ENCODE measurements around the gene CDY2B. TPM values are rescaled to one million over a fixed set of nuclear protein-coding genes. Genes with fewer than 3 reads are reported as not detected.
"Not testable (repeated sequence)": the region's sequence is repeated elsewhere in the genome, so short reads cannot be mapped to it uniquely, and the experiment has no call there.

Gene CDY2B
- not detected in 2 replicates for total RNA-seq

GRCh38 chrY:17880120-17880519 is at the start of gene CDY2B:
CDY2B (minus strand) TSS chrY:17880220; CDS start chrY:17879892, 328 bp downstream.
- not testable (repeated sequence) for H3K27me3 ChIP-seq (ENCODE audit: control insufficient read depth, insufficient read depth, low read length); H3K4me3 ChIP-seq (ENCODE audit: low read depth, low read length); DNase-seq (ENCODE audit: low read depth); H3K36me3 ChIP-seq (ENCODE audit: control insufficient read depth, insufficient read depth, low read length)

DNA sequence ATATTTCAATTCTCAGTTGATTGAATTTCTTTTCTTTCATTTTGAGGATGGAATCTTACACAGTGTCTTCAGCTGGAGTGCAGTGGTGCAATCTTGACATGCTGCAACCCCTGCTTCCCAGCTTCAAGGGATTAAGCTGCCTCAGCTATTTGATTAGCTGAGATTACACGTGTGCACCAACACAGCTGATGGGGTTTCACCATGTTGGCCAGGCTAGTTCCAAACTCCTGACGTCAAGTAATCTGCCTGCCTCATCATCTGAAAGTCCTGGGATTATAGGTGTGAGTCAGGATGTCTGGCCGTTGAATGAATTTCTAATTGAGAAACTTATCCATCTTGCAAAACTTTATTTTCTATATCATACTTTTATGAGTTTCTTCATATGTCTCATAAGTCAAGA is 28.0 kb upstream of the CDY2B start:
- DNase-seq (ENCODE audit: low read depth); H3K27me3 ChIP-seq (ENCODE audit: control insufficient read depth, insufficient read depth, low read length); H3K36me3 ChIP-seq (ENCODE audit: control insufficient read depth, insufficient read depth, low read length); H3K4me3 ChIP-seq (ENCODE audit: low read depth, low read length): not testable (repeated sequence)

- not testable (repeated sequence) for H3K4me3 ChIP-seq (ENCODE audit: low read depth, low read length); DNase-seq (ENCODE audit: low read depth); H3K36me3 ChIP-seq (ENCODE audit: control insufficient read depth, insufficient read depth, low read length); H3K27me3 ChIP-seq (ENCODE audit: control insufficient read depth, insufficient read depth, low read length)
Measured at GRCh38 chrY:17907351-17907750, 27.3 kb upstream of the CDY2B start.

GRCh38 chrY:17881697-17882096 is 1.7 kb upstream of the CDY2B start:
- not testable (repeated sequence) for H3K27me3 ChIP-seq (ENCODE audit: control insufficient read depth, insufficient read depth, low read length); H3K36me3 ChIP-seq (ENCODE audit: control insufficient read depth, insufficient read depth, low read length); DNase-seq (ENCODE audit: low read depth); H3K4me3 ChIP-seq (ENCODE audit: low read depth, low read length)

DNA sequence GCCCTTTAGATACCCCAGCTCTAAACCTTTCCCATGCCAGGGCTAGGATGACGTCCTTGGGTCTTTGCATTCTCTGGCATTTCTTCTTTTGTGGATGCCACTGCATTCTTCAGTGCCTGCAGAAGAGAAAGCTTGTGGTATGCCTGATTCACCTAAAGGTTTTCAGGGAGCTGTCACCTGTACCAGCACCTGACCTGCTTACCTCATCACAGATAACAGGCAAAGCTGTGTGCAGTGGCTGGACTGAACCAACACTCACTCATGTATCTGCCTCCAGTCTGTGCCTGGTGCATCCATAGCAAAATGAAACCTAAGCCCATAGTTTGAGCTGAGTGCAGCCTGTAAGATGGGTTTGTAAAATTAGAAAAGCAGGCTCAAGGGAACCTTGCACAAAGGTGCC is 3.3 kb downstream of the CDY2B start:
- H3K27me3 ChIP-seq (ENCODE audit: control insufficient read depth, insufficient read depth, low read length): not testable (repeated sequence)

DNA sequence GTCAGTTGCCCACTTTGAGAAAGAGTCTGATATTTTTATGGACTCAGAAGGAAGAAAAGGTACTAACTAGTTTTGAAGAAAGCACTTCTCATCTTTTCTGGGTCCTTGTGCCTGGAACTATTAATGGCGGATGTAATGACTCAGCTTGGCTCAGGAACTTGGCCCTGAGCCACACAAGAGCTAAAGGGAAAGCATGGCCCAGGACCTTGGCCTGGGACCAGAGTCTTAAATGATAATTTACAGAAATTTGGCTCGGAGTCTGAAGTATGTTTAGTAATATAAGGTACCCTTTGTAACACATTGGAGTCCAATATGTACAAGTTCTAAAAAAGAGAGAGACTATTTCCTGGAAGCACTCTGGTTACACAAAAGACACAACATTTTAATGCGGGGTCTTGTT is 4.6 kb downstream of the CDY2B start:
- not testable (repeated sequence) for H3K36me3 ChIP-seq (ENCODE audit: control insufficient read depth, insufficient read depth, low read length); H3K27me3 ChIP-seq (ENCODE audit: control insufficient read depth, insufficient read depth, low read length); H3K4me3 ChIP-seq (ENCODE audit: low read depth, low read length); DNase-seq (ENCODE audit: low read depth)

More for the DNA sequence above, 3.3 kb downstream of the CDY2B start:
- DNase-seq (ENCODE audit: low read depth); H3K4me3 ChIP-seq (ENCODE audit: low read depth, low read length); H3K36me3 ChIP-seq (ENCODE audit: control insufficient read depth, insufficient read depth, low read length): not testable (repeated sequence)

- not testable (repeated sequence) for H3K27me3 ChIP-seq (ENCODE audit: control insufficient read depth, insufficient read depth, low read length); H3K36me3 ChIP-seq (ENCODE audit: control insufficient read depth, insufficient read depth, low read length); H3K4me3 ChIP-seq (ENCODE audit: low read depth, low read length); DNase-seq (ENCODE audit: low read depth)
Measured at GRCh38 chrY:17871194-17871903, 8.7 kb downstream of the CDY2B start.

GRCh38 chrY:17870737-17871136 is 9.3 kb downstream of the CDY2B start:
- not testable (repeated sequence) for DNase-seq (ENCODE audit: low read depth); H3K4me3 ChIP-seq (ENCODE audit: low read depth, low read length); H3K27me3 ChIP-seq (ENCODE audit: control insufficient read depth, insufficient read depth, low read length); H3K36me3 ChIP-seq (ENCODE audit: control insufficient read depth, insufficient read depth, low read length)

DNA sequence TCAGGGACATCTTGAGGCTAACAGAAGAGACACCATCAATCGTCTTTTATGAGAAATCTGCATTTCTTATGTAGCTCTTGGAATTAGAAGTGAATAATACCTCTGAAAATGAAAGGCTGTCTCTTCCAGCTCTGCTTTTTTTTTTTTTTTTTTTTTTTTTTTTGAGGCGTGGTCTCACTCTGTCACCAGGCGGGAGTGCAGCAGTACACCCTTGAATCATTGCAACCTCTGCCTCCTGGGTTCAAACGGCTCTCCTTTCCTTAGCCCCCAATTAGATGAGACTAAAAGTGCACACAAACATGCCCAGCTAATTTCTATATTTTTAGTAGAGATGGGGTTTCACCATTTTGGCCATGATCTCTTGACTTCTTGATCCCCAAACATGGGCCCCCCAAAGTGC is 12.2 kb downstream of the CDY2B start:
- not testable (repeated sequence) for H3K4me3 ChIP-seq (ENCODE audit: low read depth, low read length); H3K36me3 ChIP-seq (ENCODE audit: control insufficient read depth, insufficient read depth, low read length); H3K27me3 ChIP-seq (ENCODE audit: control insufficient read depth, insufficient read depth, low read length); DNase-seq (ENCODE audit: low read depth)

GRCh38 chrY:17860634-17861033 is 19.4 kb downstream of the CDY2B start:
- H3K36me3 ChIP-seq (ENCODE audit: control insufficient read depth, insufficient read depth, low read length); H3K27me3 ChIP-seq (ENCODE audit: control insufficient read depth, insufficient read depth, low read length); DNase-seq (ENCODE audit: low read depth); H3K4me3 ChIP-seq (ENCODE audit: low read depth, low read length): not testable (repeated sequence)

DNA sequence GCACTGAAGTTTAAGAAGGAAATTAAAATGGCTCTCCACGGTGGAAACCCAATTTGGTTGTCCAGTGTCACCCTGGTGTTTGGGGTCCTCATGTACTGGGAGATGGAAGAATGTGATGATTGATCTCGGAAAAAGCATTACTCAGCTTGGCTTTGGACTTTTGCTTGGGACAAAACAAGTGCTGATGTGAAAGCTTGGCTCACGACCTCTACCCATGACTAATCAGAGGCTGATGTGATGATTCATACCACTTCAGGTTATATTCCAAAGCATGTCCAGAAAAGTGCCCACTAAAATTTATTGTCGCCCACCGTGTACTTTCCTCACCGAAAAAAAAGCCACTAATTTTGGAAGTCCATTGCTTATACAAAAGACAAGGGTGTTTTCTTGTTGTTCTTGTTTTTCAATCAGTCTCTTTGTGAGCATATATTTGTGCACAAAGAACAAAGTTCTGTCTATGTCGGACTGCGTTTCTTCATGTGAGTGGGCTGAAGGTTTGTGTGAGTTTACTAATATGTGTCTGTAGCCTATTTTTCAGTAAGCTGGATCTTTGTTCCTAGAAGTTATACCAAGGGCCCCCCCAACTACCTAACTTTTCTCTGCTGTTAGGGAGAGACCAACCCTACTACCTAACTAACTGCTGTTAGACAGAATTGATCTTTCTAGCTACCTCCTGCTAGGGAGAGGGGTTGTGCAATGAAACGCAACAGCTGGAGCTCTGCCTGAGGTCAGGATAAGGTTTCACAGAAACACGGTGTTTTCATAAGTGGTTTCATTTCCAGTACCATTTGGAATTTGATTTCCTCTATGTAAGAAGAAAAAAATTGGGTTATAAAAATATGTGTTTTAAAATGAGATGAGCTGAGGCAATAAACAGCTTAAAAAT is 22.8 kb downstream of the CDY2B start:
- H3K36me3 ChIP-seq (ENCODE audit: control insufficient read depth, insufficient read depth, low read length); H3K27me3 ChIP-seq (ENCODE audit: control insufficient read depth, insufficient read depth, low read length); DNase-seq (ENCODE audit: low read depth); H3K4me3 ChIP-seq (ENCODE audit: low read depth, low read length): not testable (repeated sequence)

- H3K36me3 ChIP-seq (ENCODE audit: control insufficient read depth, insufficient read depth, low read length); DNase-seq (ENCODE audit: low read depth); H3K27me3 ChIP-seq (ENCODE audit: control insufficient read depth, insufficient read depth, low read length); H3K4me3 ChIP-seq (ENCODE audit: low read depth, low read length): not testable (repeated sequence)
Measured at GRCh38 chrY:17856508-17856907, 23.5 kb downstream of the CDY2B start.

DNA sequence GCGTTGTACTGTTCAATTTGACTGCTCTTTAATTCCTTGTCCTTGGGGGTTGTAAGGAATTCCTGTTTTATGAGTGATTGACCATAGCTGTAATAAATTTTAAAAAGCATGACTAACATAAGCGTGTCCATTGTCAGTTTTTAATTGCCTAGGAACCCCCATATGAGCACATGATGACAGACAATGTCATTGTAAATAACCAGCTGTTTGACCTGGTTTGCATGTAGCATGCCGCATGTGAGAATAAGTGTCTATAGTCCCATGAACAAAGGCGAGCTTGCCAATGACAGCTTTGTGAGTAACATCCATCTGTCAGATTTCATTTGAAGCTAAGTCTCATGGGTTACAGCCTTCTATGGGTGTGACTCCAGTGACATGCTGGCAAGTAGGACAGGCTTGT is 30.9 kb downstream of the CDY2B start:
- H3K36me3 ChIP-seq (ENCODE audit: control insufficient read depth, insufficient read depth, low read length); H3K27me3 ChIP-seq (ENCODE audit: control insufficient read depth, insufficient read depth, low read length); DNase-seq (ENCODE audit: low read depth); H3K4me3 ChIP-seq (ENCODE audit: low read depth, low read length): not testable (repeated sequence)

- DNase-seq (ENCODE audit: low read depth); H3K27me3 ChIP-seq (ENCODE audit: control insufficient read depth, insufficient read depth, low read length); H3K36me3 ChIP-seq (ENCODE audit: control insufficient read depth, insufficient read depth, low read length); H3K4me3 ChIP-seq (ENCODE audit: low read depth, low read length): not testable (repeated sequence)
Measured at GRCh38 chrY:17832149-17832548, 47.9 kb downstream of the CDY2B start.

All from kidney epithelial cell (primary cell).